ENCODE data around the gene TXNIP. TPM values are rescaled to one million over a fixed set of nuclear protein-coding genes. Genes with fewer than 3 reads are reported as not detected.

TXNIP gene
- total RNA-seq, 3 donors from 2014 or later, result 683 to 1,682 (median 830) TPM

DNA sequence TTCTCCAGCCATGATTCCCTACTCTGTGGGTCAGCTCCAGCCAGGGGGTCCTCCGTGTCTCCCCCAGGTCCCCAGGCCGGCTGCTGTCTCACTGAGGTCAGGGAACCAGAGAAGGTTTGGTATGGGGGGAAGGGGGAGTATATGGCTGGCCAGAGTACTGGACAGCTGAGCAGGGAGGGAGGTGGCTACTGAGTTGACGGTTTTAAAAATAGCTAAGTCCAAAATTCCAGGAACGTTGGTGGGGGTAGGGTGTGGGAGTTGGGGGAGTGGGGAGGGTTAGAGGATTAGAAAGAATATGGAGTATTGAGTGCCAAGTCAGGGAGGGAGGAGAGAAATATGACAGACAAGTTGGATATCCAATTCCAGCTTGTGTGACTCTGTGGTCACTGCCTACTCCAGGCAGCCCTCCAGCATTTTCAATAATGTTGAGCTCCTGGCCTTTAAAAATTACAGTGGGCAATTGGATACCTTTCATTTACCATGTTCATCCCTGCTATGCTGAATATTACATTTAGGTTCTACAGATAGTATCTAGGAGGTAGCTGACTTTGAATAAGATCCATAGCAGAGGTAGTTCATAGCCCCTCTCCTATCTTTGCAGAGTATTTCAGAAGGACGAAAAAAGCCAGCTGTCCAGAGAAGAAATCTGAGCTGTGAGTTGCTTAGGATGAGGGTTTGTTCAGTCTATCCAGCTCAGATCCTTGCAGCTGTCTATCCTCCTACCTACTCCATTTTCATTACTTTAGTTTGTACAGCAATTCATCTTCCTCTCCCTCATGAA, 25.4 kb upstream of the TXNIP start, which contains the start of gene HJV:
Gene HJV, minus strand, starts transcription at position 114 of the 781 bp plus-strand sequence. CDS start 1,504 bp downstream, outside the sequence.
- peaks cover 5% of the 10 kb centered on the region for H3K4me1 ChIP-seq (ENCODE audit: low read depth)
- H3K9me3 ChIP-seq, result no peaks in the 10 kb centered on the region
- TF ChIP-seq, protein P1, sequence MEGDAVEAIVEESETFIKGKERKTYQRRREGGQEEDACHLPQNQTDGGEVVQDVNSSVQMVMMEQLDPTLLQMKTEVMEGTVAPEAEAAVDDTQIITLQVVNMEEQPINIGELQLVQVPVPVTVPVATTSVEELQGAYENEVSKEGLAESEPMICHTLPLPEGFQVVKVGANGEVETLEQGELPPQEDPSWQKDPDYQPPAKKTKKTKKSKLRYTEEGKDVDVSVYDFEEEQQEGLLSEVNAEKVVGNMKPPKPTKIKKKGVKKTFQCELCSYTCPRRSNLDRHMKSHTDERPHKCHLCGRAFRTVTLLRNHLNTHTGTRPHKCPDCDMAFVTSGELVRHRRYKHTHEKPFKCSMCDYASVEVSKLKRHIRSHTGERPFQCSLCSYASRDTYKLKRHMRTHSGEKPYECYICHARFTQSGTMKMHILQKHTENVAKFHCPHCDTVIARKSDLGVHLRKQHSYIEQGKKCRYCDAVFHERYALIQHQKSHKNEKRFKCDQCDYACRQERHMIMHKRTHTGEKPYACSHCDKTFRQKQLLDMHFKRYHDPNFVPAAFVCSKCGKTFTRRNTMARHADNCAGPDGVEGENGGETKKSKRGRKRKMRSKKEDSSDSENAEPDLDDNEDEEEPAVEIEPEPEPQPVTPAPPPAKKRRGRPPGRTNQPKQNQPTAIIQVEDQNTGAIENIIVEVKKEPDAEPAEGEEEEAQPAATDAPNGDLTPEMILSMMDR (IDR thresholded peaks at IDR 0.05), result no peak
- no peak within 1 kb of the TSS for H3K4me3 ChIP-seq
- no peak for ATAC-seq
- no peaks in the 10 kb centered on the region for H3K36me3 ChIP-seq (ENCODE audit: low read depth)
- DNase-seq, result peak in 1 of 3 donors; percentile 24
- intact Hi-C loops (cut with DNase I, micrococcal nuclease), result no loop called here

DNA sequence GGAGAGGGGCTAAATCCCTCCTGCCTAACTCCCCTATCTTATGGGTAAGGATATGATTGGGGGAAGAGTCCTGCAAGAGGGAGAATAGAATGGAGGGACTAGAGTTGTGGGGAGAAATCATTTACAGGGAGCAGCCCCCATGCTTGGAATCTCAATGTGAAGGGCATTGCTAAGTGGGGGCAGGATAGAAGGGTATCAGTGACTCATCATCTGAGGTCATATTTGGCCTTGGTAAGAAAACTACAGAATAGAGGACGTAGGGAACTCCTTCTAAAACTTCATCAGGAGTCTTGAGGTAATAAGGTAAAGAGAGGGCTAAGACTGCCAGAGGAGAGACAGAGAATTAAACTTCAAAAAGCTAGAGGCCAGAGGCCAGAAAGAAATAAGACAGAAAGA, 24.7 kb upstream of the TXNIP start:
- Histone ChIP-seq H3K4me3 (no peak overlapping the region), H3K4me1 (ENCODE audit: low read depth) (peaks cover 5% of the 10 kb centered on the region), H3K36me3 (ENCODE audit: low read depth) (no peaks in the 10 kb centered on the region), H3K9me3 (no peaks in the 10 kb centered on the region)
- intact Hi-C loops (cut with DNase I, micrococcal nuclease), result no loop called here
- ATAC-seq, result no peak
- TF ChIP-seq, protein P1 (IDR thresholded peaks at IDR 0.05), result no peak
- DNase-seq, result no peak

DNA sequence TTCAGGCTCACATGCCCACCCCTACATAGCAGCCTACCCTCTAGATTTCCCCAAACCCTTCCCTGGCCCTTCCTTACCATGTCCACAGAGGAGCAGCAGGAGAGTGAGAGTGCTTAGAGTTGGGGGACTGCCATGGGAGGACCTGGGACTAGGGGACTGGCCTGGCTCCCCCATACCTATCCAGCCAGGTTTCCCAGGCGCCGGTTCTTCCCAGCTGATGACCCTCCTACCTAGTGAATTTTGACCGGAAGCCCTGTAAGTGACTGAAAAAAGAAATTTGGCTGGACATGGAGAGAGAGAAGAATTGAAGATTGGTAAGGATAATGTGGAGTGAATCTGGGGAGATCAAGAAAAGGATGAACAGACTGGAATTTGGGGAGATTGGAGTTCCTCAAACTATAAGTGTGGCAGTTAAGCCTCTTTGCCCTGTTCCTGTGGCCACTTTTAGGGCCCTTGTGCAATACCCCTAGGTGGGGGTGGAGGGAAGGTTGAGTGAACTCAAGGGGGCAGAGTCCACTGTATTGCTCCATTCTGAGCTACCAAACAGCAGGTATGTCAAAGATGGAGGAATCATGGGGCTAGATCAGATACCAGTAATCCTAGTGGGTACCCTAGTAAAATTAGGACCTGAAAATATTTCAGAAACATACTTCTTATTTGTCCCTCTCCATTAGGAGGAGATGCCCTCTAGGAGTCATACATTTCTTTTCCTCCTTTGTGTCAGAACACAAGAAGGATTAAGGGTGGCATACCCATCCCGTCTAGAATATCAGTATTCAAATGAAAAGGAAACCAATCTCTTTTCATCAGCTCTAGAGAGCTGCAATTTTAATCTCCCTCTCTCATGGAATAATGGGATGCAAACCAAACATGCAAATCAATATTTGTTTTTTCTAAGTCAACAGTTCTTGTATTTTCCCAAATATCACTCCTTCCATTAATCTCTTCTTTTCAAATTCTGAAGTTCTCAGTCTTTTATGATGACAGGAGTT, 24.0 kb upstream of the TXNIP start:
- Histone ChIP-seq H3K9me3 (no peaks in the 10 kb centered on the region), H3K4me3 (no peak overlapping the region), H3K4me1 (ENCODE audit: low read depth) (peaks cover 5% of the 10 kb centered on the region), H3K36me3 (ENCODE audit: low read depth) (no peaks in the 10 kb centered on the region)
- intact Hi-C loops (cut with DNase I, micrococcal nuclease), result no loop called here
- peak; percentile 60 for ATAC-seq
- peak in 1 of 3 donors; percentile 7 for DNase-seq
- TF ChIP-seq, protein P1 (IDR thresholded peaks at IDR 0.05), result no peak

DNA sequence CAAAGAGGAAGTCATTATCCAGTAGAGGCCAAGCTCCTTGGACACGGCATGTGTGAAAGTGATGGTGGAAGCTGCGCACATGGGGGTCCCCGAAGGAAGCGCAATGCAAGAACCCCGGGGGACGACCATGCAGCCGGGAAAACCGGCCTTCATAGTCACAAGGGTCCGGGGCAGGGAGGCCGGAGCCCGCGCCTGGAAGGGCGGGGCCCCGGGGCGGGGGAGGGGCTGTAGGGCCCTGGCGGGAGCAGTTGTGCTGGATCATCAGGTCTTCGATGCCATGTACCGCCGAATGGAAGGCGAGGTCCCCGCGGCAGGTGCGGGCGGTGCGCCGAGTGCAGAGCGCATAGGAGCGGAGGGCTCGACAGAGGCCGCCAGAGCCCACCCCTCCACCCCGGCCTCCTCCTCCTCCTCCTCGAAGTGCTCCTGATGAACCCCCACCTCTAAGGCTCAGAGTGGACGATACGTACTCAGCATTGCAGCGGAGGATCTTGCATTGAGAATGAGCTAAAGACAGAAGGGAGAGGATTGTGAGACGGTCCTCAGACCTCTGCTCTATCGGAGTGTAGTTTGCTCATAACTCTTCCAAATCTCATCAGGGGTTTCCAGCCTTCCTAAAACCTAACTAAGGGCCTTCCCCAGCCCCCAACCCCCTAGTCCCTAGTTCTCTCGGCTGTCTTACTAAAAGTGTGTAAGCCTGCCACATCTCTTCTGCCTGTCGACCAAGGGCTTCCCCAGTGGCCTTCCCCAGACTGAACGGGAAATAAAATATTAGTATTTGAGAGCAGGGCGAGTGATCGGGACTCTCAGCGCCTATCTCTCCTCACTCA, 23.1 kb upstream of the TXNIP start:
- Histone ChIP-seq H3K36me3 (ENCODE audit: low read depth) (no peaks in the 10 kb centered on the region), H3K9me3 (no peaks in the 10 kb centered on the region), H3K4me3 (no peak overlapping the region), H3K4me1 (ENCODE audit: low read depth) (peaks cover 5% of the 10 kb centered on the region)
- TF ChIP-seq, protein P1 (IDR thresholded peaks at IDR 0.05), result no peak
- intact Hi-C loops (cut with DNase I, micrococcal nuclease), result loop anchor here in 1 of 2 donors (10.0 kb wide), 1 partner anchor 125 kb away; no protein-coding TSS in a partner anchor
- peak in 1 of 3 donors; percentile 34 for DNase-seq
- ATAC-seq, result peak; percentile 27

DNA sequence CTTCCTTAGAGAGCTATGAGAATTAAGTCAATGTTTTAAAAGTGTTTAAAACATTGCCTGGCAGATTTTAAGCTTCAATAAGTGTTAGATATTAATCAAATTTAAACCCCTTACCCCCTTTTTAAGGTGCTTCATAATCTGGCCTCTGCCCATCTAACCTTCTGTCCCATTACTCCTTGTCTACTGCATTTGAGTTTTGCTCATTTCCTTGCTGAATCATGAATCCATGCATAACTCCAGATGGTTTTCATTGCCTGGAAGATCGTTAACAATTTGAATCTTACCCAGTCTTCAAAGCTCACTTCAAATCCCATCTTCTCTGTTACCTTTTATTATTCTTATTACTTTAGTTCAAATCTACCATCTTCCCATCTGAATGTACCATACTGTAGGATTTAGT, 20.5 kb upstream of the TXNIP start:
- Histone ChIP-seq H3K9me3 (no peaks in the 10 kb centered on the region), H3K36me3 (ENCODE audit: low read depth) (no peaks in the 10 kb centered on the region), H3K4me3 (no peak overlapping the region), H3K4me1 (ENCODE audit: low read depth) (peaks cover 5% of the 10 kb centered on the region)
- ATAC-seq (no peak), DNase-seq (no peak)
- intact Hi-C loops (cut with DNase I, micrococcal nuclease), result loop anchor here in 1 of 2 donors (10.0 kb wide), 1 partner anchor 122 kb away; no protein-coding TSS in a partner anchor
- TF ChIP-seq, protein P1 (IDR thresholded peaks at IDR 0.05), result no peak

Data from mucosa of descending colon (tissue), 3 donors.